ENCODE data around the gene RIOK2.

RIOK2 gene

DNA sequence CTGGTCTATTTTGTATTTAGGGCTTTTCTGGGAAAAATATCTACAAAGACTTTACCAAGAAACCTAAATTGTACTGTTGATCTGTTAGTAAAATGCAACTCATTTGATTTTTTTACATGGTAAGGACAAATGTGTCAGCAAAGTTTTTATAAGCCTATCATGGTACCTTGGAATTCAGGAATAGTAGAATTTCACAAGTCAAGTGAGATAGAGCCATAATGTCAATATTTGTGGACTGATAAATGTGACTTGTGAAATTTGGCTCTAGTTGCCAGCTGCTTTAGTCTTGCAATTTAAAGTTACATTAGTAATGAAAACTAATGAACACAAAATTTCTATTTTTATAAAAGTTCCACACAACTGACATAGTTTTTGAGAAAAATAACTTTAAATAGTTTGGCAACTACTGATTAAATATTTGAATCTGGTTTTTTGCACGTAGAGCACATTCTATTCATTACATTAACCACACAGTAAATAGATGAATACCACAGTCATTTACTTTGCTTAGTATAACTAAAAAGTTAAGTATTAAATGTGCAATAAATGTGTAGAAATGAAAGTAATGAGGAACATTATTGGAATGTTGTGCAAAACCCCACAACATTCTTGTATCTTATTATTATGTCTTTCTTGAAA is 41.2 kb upstream of the RIOK2 start:
- no peaks in the 10 kb centered on the region for H3K9me3 ChIP-seq
- no peak overlapping the region for H3K4me3 ChIP-seq (ENCODE audit: low read depth, low read length)
- no peaks in the 10 kb centered on the region for H3K27me3 ChIP-seq
- DNase-seq: no peak
- no peaks in the 10 kb centered on the region for H3K4me1 ChIP-seq
- TF ChIP-seq, protein P1, sequence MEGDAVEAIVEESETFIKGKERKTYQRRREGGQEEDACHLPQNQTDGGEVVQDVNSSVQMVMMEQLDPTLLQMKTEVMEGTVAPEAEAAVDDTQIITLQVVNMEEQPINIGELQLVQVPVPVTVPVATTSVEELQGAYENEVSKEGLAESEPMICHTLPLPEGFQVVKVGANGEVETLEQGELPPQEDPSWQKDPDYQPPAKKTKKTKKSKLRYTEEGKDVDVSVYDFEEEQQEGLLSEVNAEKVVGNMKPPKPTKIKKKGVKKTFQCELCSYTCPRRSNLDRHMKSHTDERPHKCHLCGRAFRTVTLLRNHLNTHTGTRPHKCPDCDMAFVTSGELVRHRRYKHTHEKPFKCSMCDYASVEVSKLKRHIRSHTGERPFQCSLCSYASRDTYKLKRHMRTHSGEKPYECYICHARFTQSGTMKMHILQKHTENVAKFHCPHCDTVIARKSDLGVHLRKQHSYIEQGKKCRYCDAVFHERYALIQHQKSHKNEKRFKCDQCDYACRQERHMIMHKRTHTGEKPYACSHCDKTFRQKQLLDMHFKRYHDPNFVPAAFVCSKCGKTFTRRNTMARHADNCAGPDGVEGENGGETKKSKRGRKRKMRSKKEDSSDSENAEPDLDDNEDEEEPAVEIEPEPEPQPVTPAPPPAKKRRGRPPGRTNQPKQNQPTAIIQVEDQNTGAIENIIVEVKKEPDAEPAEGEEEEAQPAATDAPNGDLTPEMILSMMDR (IDR thresholded peaks at IDR 0.05; ENCODE audit: low read depth, low read length): no peak
- H3K36me3 ChIP-seq: no peaks in the 10 kb centered on the region

DNA sequence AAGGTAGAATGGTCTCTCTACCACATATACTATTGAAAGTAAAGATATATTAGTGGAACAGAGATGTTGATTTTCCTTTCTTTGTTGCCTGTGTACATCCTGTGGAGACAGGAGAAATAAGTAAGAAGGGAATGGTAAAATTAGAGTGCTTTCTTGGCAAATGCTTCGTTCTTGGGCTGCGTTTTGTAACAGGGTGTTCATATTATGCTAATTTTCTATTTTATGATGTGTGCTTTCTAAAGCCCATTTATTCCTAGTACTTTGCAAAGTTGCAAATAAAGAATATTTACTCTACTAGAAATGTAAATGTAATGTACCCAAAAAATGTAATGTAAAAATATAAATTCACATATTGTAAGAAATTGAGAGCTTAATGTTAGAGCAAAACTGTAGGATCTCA is 40.5 kb upstream of the RIOK2 start:
- H3K4me1 ChIP-seq: no peaks in the 10 kb centered on the region
- TF ChIP-seq, protein P1 (IDR thresholded peaks at IDR 0.05; ENCODE audit: low read depth, low read length): no peak
- H3K36me3 ChIP-seq: no peaks in the 10 kb centered on the region
- H3K27me3 ChIP-seq: no peaks in the 10 kb centered on the region
- no peaks in the 10 kb centered on the region for H3K9me3 ChIP-seq
- H3K4me3 ChIP-seq (ENCODE audit: low read depth, low read length): no peak overlapping the region
- no peak for DNase-seq

DNA sequence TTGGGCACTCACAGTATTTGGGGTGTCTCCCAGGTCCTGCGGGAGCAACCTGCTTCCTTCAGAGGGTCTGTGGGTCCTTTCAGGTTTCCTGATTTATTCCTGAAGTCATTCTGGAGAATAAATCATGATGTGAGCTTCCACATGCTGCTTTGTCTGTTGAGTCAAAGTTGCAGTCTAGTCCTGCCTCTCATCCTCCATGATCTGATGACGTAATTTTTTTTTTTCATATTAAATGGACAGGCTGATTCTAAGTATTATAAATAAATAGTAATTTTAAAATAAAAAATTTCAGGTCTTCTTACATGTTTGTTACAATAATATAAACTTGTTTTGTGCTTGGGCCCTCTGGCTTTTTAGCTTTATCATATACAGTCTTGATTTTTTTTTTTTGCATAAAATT is 26.3 kb upstream of the RIOK2 start:
- H3K4me3 ChIP-seq (ENCODE audit: low read depth, low read length): no peak overlapping the region

DNA sequence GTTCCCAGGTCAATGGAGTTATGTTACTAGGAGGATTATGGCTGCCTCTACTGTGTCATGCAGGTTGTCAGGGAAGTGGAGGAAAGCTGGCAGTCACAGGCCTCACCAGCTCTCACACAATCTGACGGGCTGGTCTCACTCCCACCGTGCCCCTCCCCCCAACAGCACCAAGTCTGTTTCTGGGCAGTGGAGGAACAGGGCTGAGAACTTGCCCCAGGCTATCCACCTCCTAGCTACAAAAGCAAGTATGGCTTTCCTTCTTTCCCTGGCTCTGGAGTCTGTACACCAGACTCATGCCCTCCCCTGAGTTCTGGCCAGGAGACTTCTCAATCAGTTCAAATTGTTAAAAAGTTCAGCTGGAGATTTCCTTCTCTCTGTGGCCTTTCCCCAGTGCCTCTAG is 25.7 kb upstream of the RIOK2 start:
- peak; percentile 28 for DNase-seq
- H3K4me3 ChIP-seq (ENCODE audit: low read depth, low read length): no peak overlapping the region

More for the DNA sequence above, 26.3 kb upstream of the RIOK2 start:
- H3K27me3 ChIP-seq: no peaks in the 10 kb centered on the region
- TF ChIP-seq, protein P1 (IDR thresholded peaks at IDR 0.05; ENCODE audit: low read depth, low read length): no peak
- H3K9me3 ChIP-seq: no peaks in the 10 kb centered on the region
- no peaks in the 10 kb centered on the region for H3K4me1 ChIP-seq
- H3K36me3 ChIP-seq: no peaks in the 10 kb centered on the region
- DNase-seq: no peak

DNA sequence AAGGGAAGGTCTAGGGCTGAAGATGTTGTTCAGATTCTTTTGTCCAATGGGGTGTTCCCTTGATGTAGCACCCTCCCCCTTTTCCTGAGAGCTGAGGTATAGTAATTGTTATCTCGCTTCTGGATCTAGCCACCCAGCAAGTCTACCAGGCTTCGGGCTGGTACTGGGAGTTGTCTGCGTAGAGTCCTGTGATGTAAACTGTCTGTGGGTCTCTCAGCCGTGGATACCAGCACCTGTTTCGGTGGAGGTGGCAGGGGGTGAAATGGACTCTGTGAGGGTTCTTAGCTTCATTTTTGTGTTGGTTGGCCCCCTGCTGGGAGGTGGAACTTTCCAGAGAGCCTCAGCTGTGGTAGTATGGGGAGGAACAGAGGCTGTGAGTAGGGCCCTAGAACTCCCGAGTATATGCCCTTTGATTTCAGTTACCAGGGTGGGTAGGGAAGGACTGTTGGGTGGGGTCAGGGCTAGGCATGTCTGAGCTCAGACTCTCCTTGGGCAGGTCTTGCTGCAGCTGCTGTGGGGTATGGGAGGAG is 25.2 kb upstream of the RIOK2 start:
- Histone ChIP-seq H3K4me3 (ENCODE audit: low read depth, low read length) (no peak overlapping the region), H3K4me1 (no peaks in the 10 kb centered on the region), H3K36me3 (no peaks in the 10 kb centered on the region), H3K9me3 (no peaks in the 10 kb centered on the region), H3K27me3 (no peaks in the 10 kb centered on the region)
- DNase-seq: no peak
- TF ChIP-seq, protein P1 (IDR thresholded peaks at IDR 0.05; ENCODE audit: low read depth, low read length): no peak

More for the DNA sequence above, 25.7 kb upstream of the RIOK2 start:
- Histone ChIP-seq H3K36me3 (no peaks in the 10 kb centered on the region), H3K4me1 (no peaks in the 10 kb centered on the region), H3K9me3 (no peaks in the 10 kb centered on the region), H3K27me3 (no peaks in the 10 kb centered on the region)
- TF ChIP-seq, protein P1 (IDR thresholded peaks at IDR 0.05; ENCODE audit: low read depth, low read length): no peak

DNA sequence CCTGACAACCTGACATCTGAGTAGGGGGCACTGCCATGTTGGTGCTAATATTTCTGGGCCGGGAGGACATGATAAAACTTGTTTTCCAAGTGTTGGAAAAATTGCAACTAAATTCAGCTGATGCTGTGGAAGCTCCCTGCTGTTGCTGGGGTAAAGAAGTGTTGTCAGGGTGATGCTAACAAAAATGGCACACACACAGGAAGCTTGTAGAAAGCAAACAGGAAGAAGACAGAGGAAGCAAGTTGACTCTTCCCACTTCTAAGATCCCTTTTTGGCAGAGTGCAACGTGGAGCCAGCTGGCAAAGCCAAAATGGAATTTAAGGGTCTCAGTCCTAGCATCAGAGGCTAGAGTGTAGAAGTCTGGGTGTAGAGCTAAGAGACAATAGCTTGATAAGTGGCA is 11.3 kb upstream of the RIOK2 start:
- TF ChIP-seq, protein P1 (IDR thresholded peaks at IDR 0.05; ENCODE audit: low read depth, low read length): no peak
- no peak for DNase-seq
- Histone ChIP-seq H3K4me3 (ENCODE audit: low read depth, low read length) (no peak overlapping the region), H3K9me3 (no peaks in the 10 kb centered on the region), H3K4me1 (peaks cover 11% of the 10 kb centered on the region), H3K36me3 (no peaks in the 10 kb centered on the region), H3K27me3 (no peaks in the 10 kb centered on the region)
